Measurements from ENCODE around the gene NTM. TPM values are rescaled to one million over a fixed set of nuclear protein-coding genes. Genes with fewer than 3 reads are reported as not detected.

Gene NTM
- total RNA-seq, 1 donor from 2014 or later = not detected

DNA sequence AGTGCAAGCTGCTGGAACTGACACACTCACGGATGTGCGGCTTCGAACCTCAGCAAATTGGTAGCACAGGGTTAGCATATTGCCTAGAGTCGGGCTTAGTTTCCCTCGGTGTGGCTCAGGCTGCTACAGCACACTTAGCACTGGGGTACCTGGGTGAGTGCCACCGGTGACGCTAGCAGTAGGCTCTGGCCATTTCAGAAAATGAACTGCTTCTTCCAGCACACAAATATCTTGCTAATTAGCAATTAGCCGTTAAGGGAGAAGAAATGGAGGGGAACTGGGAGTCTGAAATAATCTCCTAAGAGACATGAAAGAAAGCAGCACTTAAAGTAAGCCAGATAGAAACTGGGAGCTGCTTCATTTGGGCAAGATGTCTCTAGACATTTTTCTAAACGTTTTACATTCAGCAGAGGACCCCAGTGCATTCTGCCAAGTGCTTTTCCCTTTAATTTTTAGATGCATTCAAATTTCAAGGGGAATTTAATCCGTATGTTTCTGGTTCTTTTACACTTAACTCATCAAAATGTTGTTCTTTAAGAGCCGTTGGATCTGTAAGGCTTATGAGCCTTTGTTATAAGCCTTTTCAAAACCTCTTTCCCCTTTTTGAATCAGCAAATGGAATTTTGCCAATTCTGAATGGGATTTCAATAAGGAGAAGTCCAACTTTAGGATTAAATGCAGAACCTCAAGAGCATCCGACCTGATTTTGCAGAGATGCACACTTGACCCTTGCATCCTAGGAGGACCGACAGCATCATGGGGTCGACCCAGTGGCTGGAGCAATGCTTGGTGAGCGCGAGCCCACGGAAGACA is 708.1 kb downstream of the NTM start:
- intact Hi-C loops (cut with micrococcal nuclease) = no loop called here
- Mint-ChIP-seq H3K27me3 (ENCODE audit: insufficient read depth) (no peaks in the 10 kb centered on the region), H3K27ac (no peak overlapping the region), H3K36me3 (ENCODE audit: low read depth) (no peaks in the 10 kb centered on the region), H3K4me3 (no peak overlapping the region), H3K4me1 (ENCODE audit: low read depth) (no peaks in the 10 kb centered on the region), H3K9me3 (peaks cover 10% of the 10 kb centered on the region)
- DNase-seq (ENCODE audit: low spot score) = no peak

DNA sequence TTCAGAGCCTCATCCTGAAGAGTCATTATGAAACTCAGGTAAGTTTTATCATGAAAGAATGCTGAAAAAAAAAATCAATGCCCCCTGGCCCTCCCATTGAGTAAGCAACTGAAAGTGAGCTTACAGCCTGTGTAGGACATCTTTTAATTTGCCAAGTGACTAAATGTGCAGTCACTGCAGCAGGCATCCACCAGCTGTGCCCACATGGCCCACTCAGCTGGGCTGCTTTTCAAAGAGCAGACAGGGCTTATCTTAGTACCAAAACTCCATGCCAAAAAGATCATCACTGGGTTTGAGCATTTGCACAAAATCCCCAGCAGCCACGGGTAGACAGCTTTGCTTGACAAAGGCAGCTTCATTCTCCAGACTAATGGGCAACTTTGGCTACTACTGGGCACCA is 709.7 kb downstream of the NTM start:
- H3K4me3 Mint-ChIP-seq = no peak overlapping the region
- H3K4me1 Mint-ChIP-seq (ENCODE audit: low read depth) = no peaks in the 10 kb centered on the region
- H3K27ac Mint-ChIP-seq = no peak overlapping the region
- no peaks in the 10 kb centered on the region for H3K27me3 Mint-ChIP-seq (ENCODE audit: insufficient read depth)
- peaks cover 10% of the 10 kb centered on the region for H3K9me3 Mint-ChIP-seq
- no peaks in the 10 kb centered on the region for H3K36me3 Mint-ChIP-seq (ENCODE audit: low read depth)
- intact Hi-C loops (cut with micrococcal nuclease) = no loop called here
- no peak for DNase-seq (ENCODE audit: low spot score)

DNA sequence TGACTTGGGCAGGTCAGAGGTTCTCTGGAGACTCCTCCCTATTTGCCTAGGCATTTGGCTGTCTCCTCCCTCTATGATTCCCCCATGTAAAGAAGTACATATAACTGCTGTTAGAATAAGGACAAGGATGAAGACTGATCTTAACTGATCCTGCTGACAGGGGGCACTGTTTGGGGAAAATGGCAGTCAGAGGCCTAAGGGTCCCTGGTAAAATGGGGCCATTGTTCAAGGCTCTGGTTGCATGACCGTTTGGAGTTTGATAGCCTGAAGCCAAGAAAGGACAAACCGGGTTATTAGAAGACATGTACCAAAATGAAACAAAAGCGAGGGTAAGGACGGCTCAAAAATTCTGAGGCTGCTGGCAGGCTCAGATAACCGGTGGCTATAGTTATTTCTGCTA is 712.2 kb downstream of the NTM start:
- Mint-ChIP-seq H3K9me3 (peaks cover 10% of the 10 kb centered on the region), H3K4me3 (no peak overlapping the region), H3K27me3 (ENCODE audit: insufficient read depth) (no peaks in the 10 kb centered on the region), H3K27ac (no peak overlapping the region), H3K36me3 (ENCODE audit: low read depth) (no peaks in the 10 kb centered on the region), H3K4me1 (ENCODE audit: low read depth) (no peaks in the 10 kb centered on the region)
- DNase-seq (ENCODE audit: low spot score) = no peak
- intact Hi-C loops (cut with micrococcal nuclease) = no loop called here

DNA sequence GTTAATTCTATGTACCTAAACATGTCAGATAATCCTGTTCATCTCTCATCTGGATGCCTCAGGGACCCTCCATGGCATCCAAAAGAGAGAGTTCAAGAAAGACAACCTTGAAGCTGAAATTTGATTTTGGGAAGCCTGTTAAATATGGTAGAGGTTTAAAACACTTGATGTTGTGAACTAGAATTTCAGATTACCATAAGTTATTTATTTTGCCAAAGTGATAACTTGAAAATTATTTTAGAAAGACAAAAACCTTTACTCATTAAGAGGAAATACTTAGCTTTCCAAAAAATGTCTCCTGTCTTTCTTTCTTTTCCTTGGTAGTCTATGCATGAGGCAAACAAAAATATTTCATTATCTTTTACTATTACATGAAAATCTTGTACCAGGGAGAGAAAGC is 714.0 kb downstream of the NTM start:
- Mint-ChIP-seq H3K36me3 (ENCODE audit: low read depth) (no peaks in the 10 kb centered on the region), H3K4me3 (no peak overlapping the region), H3K27me3 (ENCODE audit: insufficient read depth) (no peaks in the 10 kb centered on the region), H3K9me3 (peaks cover 10% of the 10 kb centered on the region), H3K4me1 (ENCODE audit: low read depth) (no peaks in the 10 kb centered on the region), H3K27ac (no peak overlapping the region)
- intact Hi-C loops (cut with micrococcal nuclease) = no loop called here
- no peak for DNase-seq (ENCODE audit: low spot score)

DNA sequence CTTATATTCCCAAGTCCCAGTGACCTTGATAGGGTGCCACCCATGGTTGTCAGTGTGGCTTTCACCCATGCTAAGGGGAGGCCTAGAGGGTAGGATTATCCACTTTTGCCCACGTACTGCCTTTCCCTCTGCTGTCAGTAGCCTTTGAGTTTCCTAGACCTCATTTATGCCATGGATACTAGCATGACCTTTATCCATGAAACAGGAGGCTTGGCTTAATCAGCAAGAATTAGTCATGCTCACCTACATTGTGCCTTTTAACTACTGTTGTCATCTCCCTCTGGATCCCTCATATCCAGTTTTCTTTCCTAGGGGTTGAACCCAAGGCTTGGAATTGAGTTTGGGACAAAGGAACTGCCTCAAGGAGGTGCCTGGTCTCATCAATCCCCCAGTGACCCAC is 716.7 kb downstream of the NTM start:
- intact Hi-C loops (cut with micrococcal nuclease) = no loop called here
- DNase-seq (ENCODE audit: low spot score) = no peak
- Mint-ChIP-seq H3K9me3 (peaks cover 9% of the 10 kb centered on the region), H3K4me3 (no peak overlapping the region), H3K27me3 (ENCODE audit: insufficient read depth) (no peaks in the 10 kb centered on the region), H3K4me1 (ENCODE audit: low read depth) (no peaks in the 10 kb centered on the region), H3K27ac (no peak overlapping the region), H3K36me3 (ENCODE audit: low read depth) (no peaks in the 10 kb centered on the region)

DNA sequence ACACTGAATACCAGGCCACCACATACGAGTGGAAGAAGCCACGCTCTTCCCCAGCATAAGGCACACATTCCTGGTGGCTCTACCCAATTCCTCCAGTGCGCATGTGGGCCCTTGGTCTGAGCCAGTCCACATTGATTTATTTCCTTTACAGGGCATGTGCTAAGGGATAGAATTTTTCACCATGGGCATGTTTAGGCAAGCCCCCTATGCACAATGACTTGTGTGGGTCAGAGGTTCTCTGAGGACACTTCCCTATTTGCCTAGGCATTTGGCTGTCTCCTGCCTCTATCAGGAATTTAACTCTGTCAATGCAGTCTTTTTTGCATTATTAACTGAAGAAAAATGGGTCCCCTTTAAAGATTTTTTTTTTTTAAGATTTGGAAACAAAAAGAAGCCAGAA is 718.1 kb downstream of the NTM start:
- H3K9me3 Mint-ChIP-seq = peaks cover 4% of the 10 kb centered on the region
- DNase-seq (ENCODE audit: low spot score) = no peak
- H3K27me3 Mint-ChIP-seq (ENCODE audit: insufficient read depth) = no peaks in the 10 kb centered on the region
- H3K4me3 Mint-ChIP-seq = no peak overlapping the region
- H3K27ac Mint-ChIP-seq = no peak overlapping the region
- intact Hi-C loops (cut with micrococcal nuclease) = no loop called here
- no peaks in the 10 kb centered on the region for H3K36me3 Mint-ChIP-seq (ENCODE audit: low read depth)
- H3K4me1 Mint-ChIP-seq (ENCODE audit: low read depth) = no peaks in the 10 kb centered on the region

DNA sequence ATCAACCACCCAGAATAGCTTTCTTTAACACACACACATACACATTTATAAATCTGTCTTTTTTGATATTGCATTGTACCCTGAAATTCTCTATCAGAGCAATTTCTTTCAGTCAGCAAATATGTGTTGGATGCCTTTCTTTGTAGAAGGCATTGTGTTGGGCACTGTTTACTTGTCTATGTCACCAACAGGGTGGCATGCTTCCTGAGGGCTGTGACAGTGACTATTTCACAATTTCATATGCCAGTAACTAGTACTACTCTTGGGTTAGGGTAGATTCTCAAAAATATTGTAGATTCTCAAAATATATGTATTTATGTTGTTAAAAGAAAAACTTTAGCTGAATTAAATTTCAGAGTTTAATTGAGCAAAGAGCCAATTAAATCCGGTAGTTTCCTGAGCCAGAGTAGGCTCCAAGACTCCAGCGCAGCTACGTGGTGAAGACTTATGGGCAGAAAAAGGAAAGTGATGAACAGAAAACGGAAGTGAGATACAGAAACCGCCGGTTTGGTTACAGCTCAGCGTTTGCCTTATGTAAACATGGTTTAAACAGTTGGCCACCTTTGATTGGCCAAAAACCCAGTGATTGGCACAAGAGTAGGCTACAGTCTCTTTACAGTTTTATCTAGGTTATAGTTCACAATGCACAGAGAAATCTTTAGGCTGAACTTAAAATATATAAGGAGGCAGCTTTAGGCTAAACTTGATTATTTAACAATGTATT is 723.3 kb downstream of the NTM start:
- Mint-ChIP-seq H3K4me3 (no peak overlapping the region), H3K9me3 (peaks cover 4% of the 10 kb centered on the region), H3K4me1 (ENCODE audit: low read depth) (no peaks in the 10 kb centered on the region), H3K36me3 (ENCODE audit: low read depth) (no peaks in the 10 kb centered on the region), H3K27me3 (ENCODE audit: insufficient read depth) (no peaks in the 10 kb centered on the region), H3K27ac (no peak overlapping the region)
- intact Hi-C loops (cut with micrococcal nuclease) = no loop called here
- no peak for DNase-seq (ENCODE audit: low spot score)

DNA sequence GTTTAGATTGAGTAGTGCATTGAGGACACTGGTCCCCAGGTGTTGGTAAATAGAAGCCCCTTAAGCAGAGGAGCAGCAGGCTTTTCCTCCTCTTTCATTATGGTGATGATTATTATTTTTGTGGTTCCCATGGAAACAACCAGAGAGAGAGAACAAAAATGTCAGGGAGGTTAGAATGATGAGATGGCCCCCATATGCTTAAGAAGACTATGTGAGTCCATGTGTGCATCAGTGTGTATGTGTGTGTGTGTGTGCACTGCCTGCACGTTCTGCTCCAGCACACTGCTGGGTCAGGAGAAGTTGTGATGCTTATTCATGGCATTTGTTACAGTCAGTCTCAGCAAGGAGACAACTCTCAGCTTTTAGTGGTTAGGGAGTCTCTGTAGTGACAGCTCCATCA is 724.2 kb downstream of the NTM start:
- Mint-ChIP-seq H3K27me3 (ENCODE audit: insufficient read depth) (no peaks in the 10 kb centered on the region), H3K4me3 (no peak overlapping the region)

DNA sequence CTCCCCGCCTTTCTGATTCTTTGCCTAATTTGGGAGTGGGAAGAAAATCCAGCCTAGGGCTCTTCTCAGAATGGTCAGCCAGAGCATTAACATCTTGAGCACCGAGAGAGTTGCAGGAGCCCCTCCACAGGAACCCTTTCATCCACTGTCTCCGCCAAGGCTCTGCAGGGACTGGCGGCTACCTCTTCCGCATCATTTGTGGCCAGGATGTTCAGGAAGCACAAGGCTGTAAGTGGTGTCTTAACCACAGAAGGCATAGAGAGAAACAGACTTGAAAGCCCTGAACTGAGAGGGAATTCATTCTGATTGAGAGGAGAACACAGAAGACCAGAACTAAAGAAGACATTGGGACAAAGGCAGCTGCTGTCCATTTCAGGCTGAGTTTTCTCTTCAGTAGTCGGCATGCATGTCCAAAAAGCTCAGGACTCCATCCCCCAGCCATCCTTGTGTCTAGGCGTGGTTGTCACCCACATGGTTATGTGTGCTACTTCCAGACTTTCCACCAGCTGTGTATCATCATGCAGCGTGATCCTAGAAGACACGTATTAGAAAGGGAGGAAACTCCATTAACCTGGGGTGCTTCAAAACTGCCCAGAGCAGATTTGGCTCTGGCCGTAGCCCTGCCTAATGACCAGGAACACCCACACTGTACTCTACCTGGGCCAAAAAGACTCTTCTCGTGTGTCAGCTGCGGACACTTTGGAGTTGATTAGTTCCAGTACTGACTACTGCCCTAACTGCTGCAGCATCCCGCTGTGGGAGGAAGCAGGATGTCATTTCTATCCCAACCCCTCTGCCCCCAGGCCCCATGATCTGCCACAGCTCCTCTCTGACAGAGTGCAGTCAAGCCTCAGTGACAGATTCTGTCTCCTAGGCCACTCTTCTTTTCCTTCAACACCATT is 725.1 kb downstream of the NTM start:
- H3K27me3 Mint-ChIP-seq (ENCODE audit: insufficient read depth) = no peaks in the 10 kb centered on the region
- H3K4me1 Mint-ChIP-seq (ENCODE audit: low read depth) = no peaks in the 10 kb centered on the region
- no peak overlapping the region for H3K27ac Mint-ChIP-seq
- intact Hi-C loops (cut with micrococcal nuclease) = no loop called here
- no peak overlapping the region for H3K4me3 Mint-ChIP-seq
- H3K36me3 Mint-ChIP-seq (ENCODE audit: low read depth) = no peaks in the 10 kb centered on the region
- no peak for DNase-seq (ENCODE audit: low spot score)
- H3K9me3 Mint-ChIP-seq = peaks cover 2% of the 10 kb centered on the region

More for the DNA sequence above, 724.2 kb downstream of the NTM start:
- intact Hi-C loops (cut with micrococcal nuclease) = no loop called here
- peaks cover 4% of the 10 kb centered on the region for H3K9me3 Mint-ChIP-seq
- no peaks in the 10 kb centered on the region for H3K36me3 Mint-ChIP-seq (ENCODE audit: low read depth)
- DNase-seq (ENCODE audit: low spot score) = no peak
- H3K27ac Mint-ChIP-seq = no peak overlapping the region
- H3K4me1 Mint-ChIP-seq (ENCODE audit: low read depth) = no peaks in the 10 kb centered on the region

DNA sequence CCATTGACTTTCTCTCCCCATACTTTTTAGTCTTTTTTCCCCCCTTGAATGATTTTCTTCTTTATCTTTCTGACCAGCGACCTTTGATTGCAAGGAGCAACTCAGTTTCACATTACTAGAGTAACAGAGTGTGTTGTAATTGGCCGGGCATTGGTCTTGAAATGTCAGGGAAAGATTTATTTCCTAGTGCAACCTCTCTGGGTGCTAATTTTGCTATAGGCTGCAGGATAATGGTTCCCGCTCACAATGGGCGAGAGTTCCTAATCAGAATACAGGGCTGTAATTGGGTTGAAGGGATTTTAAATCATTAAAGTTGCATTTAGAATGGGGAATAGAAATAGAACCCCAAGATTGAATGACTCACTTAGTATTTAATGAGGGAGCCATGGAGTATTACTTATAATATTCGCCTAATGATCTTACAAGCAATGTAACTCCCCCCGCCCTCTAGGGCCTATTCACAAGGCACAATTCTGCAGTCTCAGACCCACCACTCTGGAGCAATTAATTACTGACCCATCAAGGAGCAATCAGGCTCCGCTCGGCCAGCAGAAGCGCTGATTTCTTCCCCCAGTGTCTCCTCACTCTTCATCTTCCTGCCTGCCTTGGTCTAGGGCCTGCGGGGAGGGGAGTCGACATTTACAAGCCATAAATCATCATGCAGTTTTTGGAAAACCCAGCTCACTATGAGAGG is 725.9 kb downstream of the NTM start:
- Mint-ChIP-seq H3K9me3 (no peaks in the 10 kb centered on the region), H3K4me1 (ENCODE audit: low read depth) (no peaks in the 10 kb centered on the region)

DNA sequence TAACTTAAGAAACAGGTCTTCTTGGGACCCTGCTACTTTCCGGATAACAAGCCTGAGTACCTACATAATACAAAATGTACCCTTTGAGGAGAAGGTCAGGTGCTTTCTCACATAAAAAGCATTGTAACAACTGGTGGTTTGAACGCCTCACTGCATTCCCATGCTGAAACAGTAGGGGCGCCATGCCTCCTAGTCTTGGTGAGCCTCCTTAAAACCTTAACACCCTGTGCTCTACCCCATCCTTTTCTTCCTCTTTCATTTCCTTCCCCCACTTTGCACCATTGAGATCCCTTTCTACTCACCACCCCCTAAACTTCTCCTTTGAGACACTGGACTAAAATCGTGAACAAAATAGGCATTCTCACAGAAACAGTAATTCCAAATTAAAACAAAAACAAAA is 729.3 kb downstream of the NTM start:
- intact Hi-C loops (cut with micrococcal nuclease) = no loop called here
- Mint-ChIP-seq H3K36me3 (ENCODE audit: low read depth) (no peaks in the 10 kb centered on the region), H3K27ac (no peak overlapping the region), H3K9me3 (no peaks in the 10 kb centered on the region), H3K4me3 (no peak overlapping the region), H3K4me1 (ENCODE audit: low read depth) (no peaks in the 10 kb centered on the region), H3K27me3 (ENCODE audit: insufficient read depth) (no peaks in the 10 kb centered on the region)
- DNase-seq (ENCODE audit: low spot score) = no peak

More for the DNA sequence above, 725.9 kb downstream of the NTM start:
- Mint-ChIP-seq H3K4me3 (no peak overlapping the region), H3K27me3 (ENCODE audit: insufficient read depth) (no peaks in the 10 kb centered on the region), H3K27ac (no peak overlapping the region), H3K36me3 (ENCODE audit: low read depth) (no peaks in the 10 kb centered on the region)
- intact Hi-C loops (cut with micrococcal nuclease) = no loop called here
- no peak for DNase-seq (ENCODE audit: low spot score)

DNA sequence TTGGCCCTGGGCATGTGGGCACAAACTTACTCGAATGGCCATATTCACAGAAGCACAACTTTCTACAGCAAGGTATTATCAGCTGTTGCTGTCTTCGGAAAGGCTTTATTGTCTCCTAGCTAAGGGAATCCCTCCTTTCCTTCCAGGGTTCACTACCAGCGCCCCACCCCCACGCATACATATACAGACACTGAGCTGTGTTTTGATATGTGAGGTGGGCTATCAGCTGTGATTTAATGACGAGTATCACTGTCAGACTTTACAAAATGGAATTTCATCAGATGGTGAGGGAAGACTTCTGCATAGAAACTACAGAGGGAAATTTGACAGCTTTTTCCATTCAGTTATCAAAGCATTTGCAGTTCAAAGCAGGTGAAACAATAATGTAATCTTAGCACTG is 730.2 kb downstream of the NTM start:
- no peaks in the 10 kb centered on the region for H3K4me1 Mint-ChIP-seq (ENCODE audit: low read depth)
- peaks cover 4% of the 10 kb centered on the region for H3K9me3 Mint-ChIP-seq
- intact Hi-C loops (cut with micrococcal nuclease) = no loop called here
- no peaks in the 10 kb centered on the region for H3K27me3 Mint-ChIP-seq (ENCODE audit: insufficient read depth)
- no peak overlapping the region for H3K4me3 Mint-ChIP-seq
- no peak for DNase-seq (ENCODE audit: low spot score)
- H3K36me3 Mint-ChIP-seq (ENCODE audit: low read depth) = no peaks in the 10 kb centered on the region
- H3K27ac Mint-ChIP-seq = no peak overlapping the region
